ENCODE results near the gene KRABD2.
A peak's percentile ranks its signal among the peaks of the same experiment; 100 is the strongest.

The KRABD2 gene

DNA sequence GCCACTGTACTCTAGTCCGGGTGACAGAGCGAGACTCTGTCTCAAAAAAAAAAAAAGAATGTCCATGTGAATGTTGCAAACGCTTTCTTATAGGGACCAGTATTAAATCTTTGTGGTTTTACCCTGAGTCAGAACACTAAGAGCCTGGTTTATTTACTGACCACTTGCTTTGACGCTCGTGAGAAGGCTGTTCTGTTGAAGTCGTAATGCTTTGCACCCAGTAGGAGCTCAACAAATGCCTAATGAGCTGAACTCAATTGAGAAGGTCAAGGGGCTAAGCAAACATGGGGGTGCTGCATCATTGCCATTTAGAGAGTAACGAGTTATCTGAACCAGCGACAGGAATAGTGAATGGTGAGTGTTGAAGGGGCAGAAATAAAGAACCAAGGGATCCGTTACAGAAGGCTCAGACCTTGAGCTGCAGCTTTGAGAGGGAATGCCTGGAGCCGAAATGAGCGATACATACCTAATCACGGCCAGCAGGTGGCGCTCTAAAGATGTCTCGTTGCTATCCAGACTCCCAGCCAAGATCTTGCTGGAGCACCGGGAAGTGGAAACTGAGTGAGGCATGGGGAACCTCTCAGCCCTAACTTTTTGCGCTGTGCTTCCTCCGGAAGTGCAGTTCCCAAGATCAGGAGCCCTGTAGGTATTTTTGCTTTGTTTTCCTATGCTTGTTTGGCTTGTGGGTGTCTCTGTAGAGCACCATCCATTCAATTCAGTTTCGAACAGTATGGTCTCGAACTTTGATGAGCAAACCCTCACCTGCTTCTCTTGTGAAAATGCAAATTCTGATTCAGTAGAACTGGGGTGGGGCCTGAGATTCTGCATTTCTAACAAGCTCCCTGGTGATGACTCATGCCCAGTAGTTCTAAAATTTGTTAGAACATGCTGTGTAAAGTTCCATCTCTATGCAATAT, 33.7 kb upstream of the KRABD2 start:
- peaks cover 7% of the 10 kb centered on the region for H3F3A ChIP-seq (ENCODE audit: low read depth)
- no peak overlapping the region for H3K9ac ChIP-seq
- no peaks in the 10 kb centered on the region for H3K9me3 ChIP-seq (ENCODE audit: low read depth)
- peak; percentile 92 for DNase-seq (ENCODE audit: low spot score)
- no peak overlapping the region for H3K27ac ChIP-seq
- peak overlapping the region; percentile 77 for H2AFZ ChIP-seq (replicated peaks)
- H3K4me1 Mint-ChIP-seq = peaks cover 8% of the 10 kb centered on the region
- H3K36me3 Mint-ChIP-seq = no peaks in the 10 kb centered on the region
- TF ChIP-seq, protein P1, sequence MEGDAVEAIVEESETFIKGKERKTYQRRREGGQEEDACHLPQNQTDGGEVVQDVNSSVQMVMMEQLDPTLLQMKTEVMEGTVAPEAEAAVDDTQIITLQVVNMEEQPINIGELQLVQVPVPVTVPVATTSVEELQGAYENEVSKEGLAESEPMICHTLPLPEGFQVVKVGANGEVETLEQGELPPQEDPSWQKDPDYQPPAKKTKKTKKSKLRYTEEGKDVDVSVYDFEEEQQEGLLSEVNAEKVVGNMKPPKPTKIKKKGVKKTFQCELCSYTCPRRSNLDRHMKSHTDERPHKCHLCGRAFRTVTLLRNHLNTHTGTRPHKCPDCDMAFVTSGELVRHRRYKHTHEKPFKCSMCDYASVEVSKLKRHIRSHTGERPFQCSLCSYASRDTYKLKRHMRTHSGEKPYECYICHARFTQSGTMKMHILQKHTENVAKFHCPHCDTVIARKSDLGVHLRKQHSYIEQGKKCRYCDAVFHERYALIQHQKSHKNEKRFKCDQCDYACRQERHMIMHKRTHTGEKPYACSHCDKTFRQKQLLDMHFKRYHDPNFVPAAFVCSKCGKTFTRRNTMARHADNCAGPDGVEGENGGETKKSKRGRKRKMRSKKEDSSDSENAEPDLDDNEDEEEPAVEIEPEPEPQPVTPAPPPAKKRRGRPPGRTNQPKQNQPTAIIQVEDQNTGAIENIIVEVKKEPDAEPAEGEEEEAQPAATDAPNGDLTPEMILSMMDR (IDR thresholded peaks at IDR 0.05) = peak; percentile 90
- TF ChIP-seq EZH2phosphoT487 (IDR thresholded peaks at IDR 0.05) = no peak
- no peaks in the 10 kb centered on the region for H3K4me1 ChIP-seq
- no peaks in the 10 kb centered on the region for H4K20me1 ChIP-seq (ENCODE audit: low read depth)
- peaks cover 12% of the 10 kb centered on the region for H3K27me3 Mint-ChIP-seq (ENCODE audit: insufficient read depth, low read depth)
- H3K36me3 ChIP-seq = no peaks in the 10 kb centered on the region
- H3K4me3 Mint-ChIP-seq = peak overlapping the region; percentile 1
- H3K27ac Mint-ChIP-seq = no peak overlapping the region
- no peaks in the 10 kb centered on the region for H3K9me3 Mint-ChIP-seq
- H3K4me2 ChIP-seq = no peak overlapping the region
- H3K27me3 ChIP-seq = no peaks in the 10 kb centered on the region
- no peak overlapping the region for H3K4me3 ChIP-seq
- H3K79me2 ChIP-seq (ENCODE audit: low read depth) = no peaks in the 10 kb centered on the region

DNA sequence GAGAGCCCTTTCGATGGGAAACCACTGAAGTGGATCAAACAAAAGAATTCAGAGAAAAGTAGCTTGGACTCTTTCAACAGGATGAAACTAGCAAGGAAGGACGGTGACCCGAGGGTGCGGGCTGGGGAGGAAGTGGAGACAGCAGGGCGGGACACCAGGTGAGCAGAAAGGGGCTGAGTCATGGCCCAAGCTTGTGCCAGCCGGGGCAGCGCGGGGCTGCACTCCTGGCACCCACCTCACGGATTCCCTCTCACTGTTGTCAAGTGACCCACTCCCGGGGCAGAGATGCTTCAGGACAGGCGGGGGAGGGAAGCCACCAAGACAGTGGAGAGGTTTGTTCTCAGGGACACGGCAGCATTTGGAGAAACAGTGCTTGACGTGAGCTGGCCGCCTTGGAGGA, 31.9 kb upstream of the KRABD2 start:
- H3F3A ChIP-seq (ENCODE audit: low read depth) = peaks cover 7% of the 10 kb centered on the region
- no peaks in the 10 kb centered on the region for H3K4me1 ChIP-seq
- peak; percentile 9 for DNase-seq (ENCODE audit: low spot score)
- no peaks in the 10 kb centered on the region for H3K27me3 ChIP-seq
- no peak overlapping the region for H3K4me2 ChIP-seq
- H3K9me3 ChIP-seq (ENCODE audit: low read depth) = no peaks in the 10 kb centered on the region
- Mint-ChIP-seq H3K9me3 (no peaks in the 10 kb centered on the region), H3K4me1 (peaks cover 8% of the 10 kb centered on the region), H3K4me3 (no peak overlapping the region), H3K36me3 (no peaks in the 10 kb centered on the region), H3K27me3 (ENCODE audit: insufficient read depth, low read depth) (peaks cover 12% of the 10 kb centered on the region), H3K27ac (no peak overlapping the region)
- no peak overlapping the region for H3K27ac ChIP-seq
- no peaks in the 10 kb centered on the region for H3K79me2 ChIP-seq (ENCODE audit: low read depth)
- TF ChIP-seq EZH2phosphoT487 (IDR thresholded peaks at IDR 0.05) (no peak), EZH2 (IDR thresholded peaks at IDR 0.05) (no peak)
- TF ChIP-seq, protein P1 (IDR thresholded peaks at IDR 0.05) = no peak
- no peak overlapping the region for H3K9ac ChIP-seq
- peak overlapping the region; percentile 79 for H2AFZ ChIP-seq (replicated peaks)
- H3K4me3 ChIP-seq = no peak overlapping the region
- no peaks in the 10 kb centered on the region for H4K20me1 ChIP-seq (ENCODE audit: low read depth)
- no peaks in the 10 kb centered on the region for H3K36me3 ChIP-seq

DNA sequence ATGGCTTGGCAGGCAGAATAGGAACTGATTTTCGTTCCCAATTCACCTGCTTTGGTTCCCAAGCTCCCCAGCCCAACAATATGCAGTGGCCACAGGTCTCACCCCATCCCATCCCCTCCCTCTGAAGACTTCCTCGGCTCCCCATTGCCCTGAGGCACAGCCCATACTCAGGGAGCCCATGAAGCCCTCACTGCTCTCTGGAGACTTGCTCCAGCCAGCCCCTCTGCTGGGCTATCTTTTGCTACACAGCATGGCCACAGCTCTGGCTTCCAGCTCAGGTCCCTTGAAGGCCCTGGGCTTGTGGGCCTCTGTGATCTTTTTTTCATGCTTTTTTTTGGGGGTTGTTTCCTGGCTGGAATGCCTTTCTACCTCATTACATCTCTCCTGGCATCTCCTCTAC, 29.7 kb upstream of the KRABD2 start:
- no peaks in the 10 kb centered on the region for H3K36me3 Mint-ChIP-seq
- no peaks in the 10 kb centered on the region for H3K9me3 Mint-ChIP-seq
- peaks cover 13% of the 10 kb centered on the region for H3K27me3 Mint-ChIP-seq (ENCODE audit: insufficient read depth, low read depth)
- H3K79me2 ChIP-seq (ENCODE audit: low read depth) = no peaks in the 10 kb centered on the region
- peaks cover 7% of the 10 kb centered on the region for H3F3A ChIP-seq (ENCODE audit: low read depth)
- peak overlapping the region; percentile 39 for H3K27ac Mint-ChIP-seq
- no peaks in the 10 kb centered on the region for H3K4me1 ChIP-seq
- H3K9me3 ChIP-seq (ENCODE audit: low read depth) = no peaks in the 10 kb centered on the region
- H4K20me1 ChIP-seq (ENCODE audit: low read depth) = no peaks in the 10 kb centered on the region
- no peak overlapping the region for H3K9ac ChIP-seq
- DNase-seq (ENCODE audit: low spot score) = no peak
- H3K4me3 ChIP-seq = no peak overlapping the region
- H3K4me1 Mint-ChIP-seq = peaks cover 8% of the 10 kb centered on the region
- no peaks in the 10 kb centered on the region for H3K27me3 ChIP-seq
- no peak overlapping the region for H3K4me3 Mint-ChIP-seq
- no peaks in the 10 kb centered on the region for H3K36me3 ChIP-seq
- peak overlapping the region; percentile 50 for H2AFZ ChIP-seq (replicated peaks)
- no peak overlapping the region for H3K4me2 ChIP-seq
- H3K27ac ChIP-seq = no peak overlapping the region
- TF ChIP-seq, protein P1 (IDR thresholded peaks at IDR 0.05) = no peak
- no peak for TF ChIP-seq EZH2phosphoT487 (IDR thresholded peaks at IDR 0.05)
- TF ChIP-seq EZH2 (IDR thresholded peaks at IDR 0.05) = no peak

All from neural progenitor cell (in vitro differentiated cells).